ENCODE results near the gene MFSD6. TPM values are rescaled to one million over a fixed set of nuclear protein-coding genes. Genes with fewer than 3 reads are reported as not detected.

Gene MFSD6
- polyA plus RNA-seq, 3 donors: 8.8 to 15.7 (median 12.9) TPM

GRCh38 chr2:190462611-190463010 is 54.5 kb downstream of the MFSD6 start:
- Histone ChIP-seq H3K4me2 (replicated peaks; ENCODE audit: extremely low read depth, low read length, poor library complexity, severe bottlenecking) (no peak overlapping the region), H3K9ac (ENCODE audit: insufficient read depth, low read length, poor library complexity, severe bottlenecking) (no peak overlapping the region), H4K20me1 (ENCODE audit: insufficient read depth, low read length) (peaks cover 37% of the 10 kb centered on the region), H3K27me3 (ENCODE audit: control insufficient read depth in 2 of 2, insufficient read depth in 2 of 2, low read length in 2 of 2) (no peaks in the 10 kb centered on the region), H3K4me3 (replicated peaks in 1 of 3; ENCODE audit: low read depth in 2 of 3, low read length in 3 of 3) (no peak overlapping the region), H3K27ac (ENCODE audit: low read depth in 1 of 2, low read length in 2 of 2) (no peak overlapping the region), H2AFZ (ENCODE audit: insufficient read depth, low read depth, low read length, poor library complexity, severe bottlenecking) (no peak overlapping the region), H3K9me3 (replicated peaks in 1 of 2; ENCODE audit: control insufficient read depth in 1 of 2, insufficient read depth in 1 of 2, low read length in 2 of 2) (no peaks in the 10 kb centered on the region), H3K36me3 (replicated peaks in 1 of 2; ENCODE audit: control insufficient read depth in 1 of 2, insufficient read depth in 2 of 2, low read length in 2 of 2) (peaks cover 0 to 20% of the 10 kb centered on the region in 2 donors), H3K79me2 (ENCODE audit: insufficient read depth, low read length) (peaks cover 11% of the 10 kb centered on the region), H3K4me1 (ENCODE audit: control insufficient read depth in 1 of 2, insufficient read depth in 2 of 2, low read length in 2 of 2) (no peaks in the 10 kb centered on the region)
- H3K4me3 Mint-ChIP-seq: no peak overlapping the region
- no peak for TF ChIP-seq CTCF (IDR thresholded peaks at IDR 0.05)
- intact Hi-C loops (cut with micrococcal nuclease): no loop called here
- 100% methylated on average over 1 of the region's 1 CpG for WGBS (ENCODE audit: insufficient coverage)
- H3K9me3 Mint-ChIP-seq: peaks cover 0 to 2% (median 0%) of the 10 kb centered on the region in 7 donors
- no peaks in the 10 kb centered on the region for H3K27me3 Mint-ChIP-seq (ENCODE audit: low read depth in 3 of 3)
- H3K27ac Mint-ChIP-seq: peak overlapping the region in 3 of 7 donors; percentile 37 to 48 (median 42)
- peaks cover 12% of the 10 kb centered on the region for H3K4me1 Mint-ChIP-seq
- DNase-seq: no peak
- peaks cover 10 to 20% of the 10 kb centered on the region in 2 donors for H3K36me3 Mint-ChIP-seq

GRCh38 chr2:190465060-190465459 is 56.9 kb downstream of the MFSD6 start:
- H3K36me3 Mint-ChIP-seq: peaks cover 1 to 11% of the 10 kb centered on the region in 2 donors
- H3K79me2 ChIP-seq (ENCODE audit: insufficient read depth, low read length): peaks cover 20% of the 10 kb centered on the region
- H3K4me1 Mint-ChIP-seq: peaks cover 30% of the 10 kb centered on the region
- intact Hi-C loops (cut with micrococcal nuclease): no loop called here
- no peaks in the 10 kb centered on the region for H3K27me3 Mint-ChIP-seq (ENCODE audit: low read depth in 3 of 3)
- H3K27ac Mint-ChIP-seq: peak overlapping the region in 1 of 7 donors; percentile 41
- WGBS (ENCODE audit: insufficient coverage): no CpG with 5 or more reads among the region's 2 CpGs
- H4K20me1 ChIP-seq (ENCODE audit: insufficient read depth, low read length): peaks cover 34% of the 10 kb centered on the region
- DNase-seq: no peak
- H3K9ac ChIP-seq (ENCODE audit: insufficient read depth, low read length, poor library complexity, severe bottlenecking): no peak overlapping the region
- no peaks in the 10 kb centered on the region for H3K9me3 Mint-ChIP-seq
- H3K27ac ChIP-seq (ENCODE audit: low read depth in 1 of 2, low read length in 2 of 2): no peak overlapping the region
- H3K27me3 ChIP-seq (ENCODE audit: control insufficient read depth in 2 of 2, insufficient read depth in 2 of 2, low read length in 2 of 2): no peaks in the 10 kb centered on the region
- peaks cover 0 to 15% of the 10 kb centered on the region in 2 donors for H3K36me3 ChIP-seq (replicated peaks in 1 of 2; ENCODE audit: control insufficient read depth in 1 of 2, insufficient read depth in 2 of 2, low read length in 2 of 2)
- H3K9me3 ChIP-seq (replicated peaks in 1 of 2; ENCODE audit: control insufficient read depth in 1 of 2, insufficient read depth in 1 of 2, low read length in 2 of 2): no peaks in the 10 kb centered on the region
- H3K4me2 ChIP-seq (replicated peaks; ENCODE audit: extremely low read depth, low read length, poor library complexity, severe bottlenecking): no peak overlapping the region
- no peak overlapping the region for H2AFZ ChIP-seq (ENCODE audit: insufficient read depth, low read depth, low read length, poor library complexity, severe bottlenecking)
- no peak overlapping the region for H3K4me3 Mint-ChIP-seq
- no peak for TF ChIP-seq CTCF (IDR thresholded peaks at IDR 0.05)
- H3K4me1 ChIP-seq (ENCODE audit: control insufficient read depth in 1 of 2, insufficient read depth in 2 of 2, low read length in 2 of 2): peaks cover 11 to 13% of the 10 kb centered on the region in 2 donors
- no peak overlapping the region for H3K4me3 ChIP-seq (replicated peaks in 1 of 3; ENCODE audit: low read depth in 2 of 3, low read length in 3 of 3)
